Measurements from ENCODE around the gene CISD1.

The CISD1 gene

DNA sequence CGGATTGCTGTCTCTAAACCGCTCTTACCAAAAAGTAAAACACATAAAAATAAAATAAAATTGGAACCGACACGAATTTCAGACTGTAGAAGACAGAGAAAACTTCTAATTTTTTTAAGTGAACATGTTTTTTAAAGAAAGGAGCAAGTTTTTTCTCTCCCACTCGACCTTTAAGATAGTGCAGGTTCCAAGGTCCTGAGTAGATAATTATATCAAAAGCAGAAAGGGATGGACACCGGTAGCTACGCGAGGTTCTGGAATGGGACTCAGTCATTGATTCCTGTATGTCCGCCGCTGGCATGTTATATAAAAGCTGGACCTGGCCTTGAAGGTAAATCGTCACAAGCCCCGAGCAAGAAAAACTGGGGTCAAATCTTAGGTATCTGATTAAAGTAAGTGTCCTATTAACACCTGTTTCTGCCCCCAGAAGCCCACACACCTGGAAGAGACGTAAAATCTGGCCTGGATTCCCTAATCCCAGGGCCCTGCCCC lies 462 bp upstream of the CISD1 start:
- Histone ChIP-seq H2BK120ac (ENCODE audit: insufficient read depth, low read length, poor library complexity) (no peak overlapping the region), H3K4ac (ENCODE audit: low read depth, low read length) (no peak overlapping the region), H4K12ac (ENCODE audit: low read depth, low read length) (no peak overlapping the region), H3K9ac (ENCODE audit: low read length) (no peak overlapping the region), H3K23ac (ENCODE audit: low read length) (no peak overlapping the region), H3K4me1 (ENCODE audit: control insufficient read depth in 1 of 2, insufficient read depth in 2 of 2, low read length in 2 of 2) (no peaks in the 10 kb centered on the region), H3K27ac (ENCODE audit: low read depth, low read length) (no peak overlapping the region), H4K91ac (ENCODE audit: low read depth, low read length) (no peak overlapping the region), H3K79me1 (ENCODE audit: low read length) (peaks cover 13% of the 10 kb centered on the region), H3K18ac (ENCODE audit: low read length) (no peak overlapping the region), H3K79me2 (ENCODE audit: control insufficient read depth, insufficient read depth, low read length, poor library complexity) (peaks cover 9% of the 10 kb centered on the region), H3K27me3 (ENCODE audit: insufficient read depth, low read length) (no peaks in the 10 kb centered on the region), H4K8ac (ENCODE audit: low read depth, low read length) (no peak overlapping the region), H3K4me2 (ENCODE audit: low read length) (peak overlapping the region; percentile 99), H2AK5ac (ENCODE audit: low read length) (no peak overlapping the region), H2BK12ac (ENCODE audit: low read length) (no peak overlapping the region), H3K9me3 (ENCODE audit: insufficient read depth, low read depth, low read length) (no peaks in the 10 kb centered on the region), H2BK5ac (ENCODE audit: low read depth, low read length, poor library complexity) (no peak overlapping the region), H2AFZ (ENCODE audit: insufficient read depth, low read length, poor library complexity) (no peak overlapping the region), H3K14ac (ENCODE audit: low read length) (no peak overlapping the region), H3K4me3 (ENCODE audit: low read depth, low read length) (peak overlapping the region; percentile 63), H3K36me3 (ENCODE audit: control insufficient read depth in 1 of 2, insufficient read depth in 2 of 2, low read length in 2 of 2) (no peaks in the 10 kb centered on the region)
- no CpG with 5 or more reads among the region's 13 CpGs for WGBS (ENCODE audit: extremely low coverage, insufficient coverage, insufficient read length)
- DNase-seq: no peak

DNA sequence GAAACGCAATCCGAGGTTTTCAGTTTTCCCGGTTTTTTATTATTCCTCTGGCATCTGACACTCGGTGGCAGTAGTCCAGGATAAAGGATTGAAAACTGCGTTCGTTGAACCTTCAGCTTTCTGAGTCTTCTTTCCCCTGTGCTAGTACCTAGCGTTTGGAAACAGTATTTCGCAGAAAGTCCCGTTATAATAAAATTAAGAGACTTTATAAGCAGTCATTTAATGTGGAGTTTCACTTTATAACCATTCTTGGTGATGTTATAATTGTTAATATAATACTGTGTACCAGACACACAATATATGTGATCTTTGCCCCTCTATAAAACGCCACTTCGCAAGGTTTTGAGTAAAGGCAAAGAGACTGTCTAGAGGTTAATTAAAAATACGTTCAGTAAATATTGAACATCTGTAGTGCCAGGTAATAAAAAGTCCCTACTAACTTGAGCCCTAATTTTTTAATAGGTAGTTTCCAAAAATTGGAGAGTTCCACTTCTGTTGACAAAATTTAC lies 874 bp downstream of the CISD1 start:
- Histone ChIP-seq H3K14ac (ENCODE audit: low read length) (no peak overlapping the region), H2AFZ (ENCODE audit: insufficient read depth, low read length, poor library complexity) (no peak overlapping the region), H4K91ac (ENCODE audit: low read depth, low read length) (no peak overlapping the region), H3K4ac (ENCODE audit: low read depth, low read length) (no peak overlapping the region), H3K18ac (ENCODE audit: low read length) (no peak overlapping the region), H3K9me3 (ENCODE audit: insufficient read depth, low read depth, low read length) (no peaks in the 10 kb centered on the region), H3K4me3 (ENCODE audit: low read depth, low read length) (no peak overlapping the region), H4K12ac (ENCODE audit: low read depth, low read length) (no peak overlapping the region), H3K4me1 (ENCODE audit: control insufficient read depth in 1 of 2, insufficient read depth in 2 of 2, low read length in 2 of 2) (no peaks in the 10 kb centered on the region), H3K27ac (ENCODE audit: low read depth, low read length) (peak overlapping the region; percentile 85), H3K36me3 (ENCODE audit: control insufficient read depth in 1 of 2, insufficient read depth in 2 of 2, low read length in 2 of 2) (no peaks in the 10 kb centered on the region), H2BK12ac (ENCODE audit: low read length) (no peak overlapping the region), H3K23ac (ENCODE audit: low read length) (no peak overlapping the region), H2AK5ac (ENCODE audit: low read length) (no peak overlapping the region), H2BK5ac (ENCODE audit: low read depth, low read length, poor library complexity) (no peak overlapping the region), H3K79me2 (ENCODE audit: control insufficient read depth, insufficient read depth, low read length, poor library complexity) (peaks cover 9% of the 10 kb centered on the region), H4K8ac (ENCODE audit: low read depth, low read length) (no peak overlapping the region), H3K9ac (ENCODE audit: low read length) (peak overlapping the region; percentile 74), H2BK120ac (ENCODE audit: insufficient read depth, low read length, poor library complexity) (no peak overlapping the region), H3K27me3 (ENCODE audit: insufficient read depth, low read length) (no peaks in the 10 kb centered on the region), H3K4me2 (ENCODE audit: low read length) (peak overlapping the region; percentile 92), H3K79me1 (ENCODE audit: low read length) (peaks cover 13% of the 10 kb centered on the region)
- DNase-seq: no peak
- WGBS (ENCODE audit: extremely low coverage, insufficient coverage, insufficient read length): no CpG with 5 or more reads among the region's 12 CpGs

DNA sequence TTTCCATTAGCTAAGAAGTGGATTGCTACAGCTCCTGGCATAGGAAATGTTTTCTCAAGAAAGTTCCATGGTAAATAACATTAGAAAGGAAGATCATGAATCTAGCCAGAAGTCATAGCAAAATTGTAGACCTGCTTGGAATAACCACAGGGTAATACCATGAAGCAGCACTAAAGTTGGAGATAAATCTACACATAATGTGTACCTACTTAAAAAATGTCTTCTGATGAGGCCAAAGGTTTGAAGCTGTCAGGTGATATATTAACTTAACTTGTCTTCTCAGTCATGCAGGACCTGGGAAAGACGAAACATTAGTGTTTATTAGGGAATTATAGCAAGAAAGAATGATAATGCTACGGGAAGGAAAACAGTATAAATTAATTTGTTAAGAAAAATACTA lies 6.3 kb downstream of the CISD1 start:
- no peak overlapping the region for H2BK12ac ChIP-seq (ENCODE audit: low read length)
- H2AFZ ChIP-seq (ENCODE audit: insufficient read depth, low read length, poor library complexity): no peak overlapping the region
- H3K9me3 ChIP-seq (ENCODE audit: insufficient read depth, low read depth, low read length): no peaks in the 10 kb centered on the region
- no CpG with 5 or more reads among the region's 2 CpGs for WGBS (ENCODE audit: extremely low coverage, insufficient coverage, insufficient read length)
- no peaks in the 10 kb centered on the region for H3K4me1 ChIP-seq (ENCODE audit: control insufficient read depth in 1 of 2, insufficient read depth in 2 of 2, low read length in 2 of 2)
- no peak overlapping the region for H4K8ac ChIP-seq (ENCODE audit: low read depth, low read length)
- no peaks in the 10 kb centered on the region for H3K27me3 ChIP-seq (ENCODE audit: insufficient read depth, low read length)
- H3K14ac ChIP-seq (ENCODE audit: low read length): no peak overlapping the region
- no peak overlapping the region for H3K27ac ChIP-seq (ENCODE audit: low read depth, low read length)
- no peak overlapping the region for H2BK120ac ChIP-seq (ENCODE audit: insufficient read depth, low read length, poor library complexity)
- no peak overlapping the region for H2AK5ac ChIP-seq (ENCODE audit: low read length)
- H3K79me2 ChIP-seq (ENCODE audit: control insufficient read depth, insufficient read depth, low read length, poor library complexity): no peaks in the 10 kb centered on the region
- no peaks in the 10 kb centered on the region for H3K36me3 ChIP-seq (ENCODE audit: control insufficient read depth in 1 of 2, insufficient read depth in 2 of 2, low read length in 2 of 2)
- no peak overlapping the region for H3K23ac ChIP-seq (ENCODE audit: low read length)
- no peaks in the 10 kb centered on the region for H3K79me1 ChIP-seq (ENCODE audit: low read length)
- DNase-seq: no peak
- H3K18ac ChIP-seq (ENCODE audit: low read length): no peak overlapping the region
- H3K4me2 ChIP-seq (ENCODE audit: low read length): no peak overlapping the region
- H2BK5ac ChIP-seq (ENCODE audit: low read depth, low read length, poor library complexity): no peak overlapping the region
- no peak overlapping the region for H4K91ac ChIP-seq (ENCODE audit: low read depth, low read length)
- no peak overlapping the region for H3K9ac ChIP-seq (ENCODE audit: low read length)
- no peak overlapping the region for H3K4ac ChIP-seq (ENCODE audit: low read depth, low read length)
- no peak overlapping the region for H4K12ac ChIP-seq (ENCODE audit: low read depth, low read length)
- H3K4me3 ChIP-seq (ENCODE audit: low read depth, low read length): no peak overlapping the region

DNA sequence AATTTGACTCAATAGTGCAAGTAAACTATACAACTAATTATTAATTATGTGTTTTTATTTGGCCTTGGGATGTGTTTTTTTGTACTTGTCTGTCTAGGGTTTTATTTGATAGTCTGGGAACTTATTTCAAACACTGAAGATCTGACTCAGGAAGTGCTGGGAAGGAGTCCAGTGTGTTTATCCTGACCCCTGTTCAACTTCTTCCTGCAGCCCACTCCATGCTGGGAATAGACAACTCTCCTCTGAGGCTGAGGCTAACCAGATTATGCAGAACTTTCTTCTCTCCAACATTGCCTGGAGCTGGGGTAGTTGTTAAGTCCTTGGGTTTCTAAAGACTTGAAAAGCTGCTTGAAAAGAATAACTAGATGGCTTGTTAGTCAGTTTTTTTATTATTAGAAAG lies 6.9 kb downstream of the CISD1 start:
- Histone ChIP-seq H2BK120ac (ENCODE audit: insufficient read depth, low read length, poor library complexity) (no peak overlapping the region), H3K18ac (ENCODE audit: low read length) (no peak overlapping the region), H3K79me1 (ENCODE audit: low read length) (no peaks in the 10 kb centered on the region), H3K14ac (ENCODE audit: low read length) (no peak overlapping the region), H4K91ac (ENCODE audit: low read depth, low read length) (no peak overlapping the region), H2BK12ac (ENCODE audit: low read length) (no peak overlapping the region), H3K79me2 (ENCODE audit: control insufficient read depth, insufficient read depth, low read length, poor library complexity) (no peaks in the 10 kb centered on the region), H2AK5ac (ENCODE audit: low read length) (no peak overlapping the region), H4K12ac (ENCODE audit: low read depth, low read length) (no peak overlapping the region), H3K23ac (ENCODE audit: low read length) (no peak overlapping the region), H3K36me3 (ENCODE audit: control insufficient read depth in 1 of 2, insufficient read depth in 2 of 2, low read length in 2 of 2) (no peaks in the 10 kb centered on the region), H3K4me1 (ENCODE audit: control insufficient read depth in 1 of 2, insufficient read depth in 2 of 2, low read length in 2 of 2) (no peaks in the 10 kb centered on the region), H2BK5ac (ENCODE audit: low read depth, low read length, poor library complexity) (no peak overlapping the region), H3K27ac (ENCODE audit: low read depth, low read length) (no peak overlapping the region), H3K9me3 (ENCODE audit: insufficient read depth, low read depth, low read length) (no peaks in the 10 kb centered on the region), H4K8ac (ENCODE audit: low read depth, low read length) (no peak overlapping the region), H3K9ac (ENCODE audit: low read length) (no peak overlapping the region), H3K27me3 (ENCODE audit: insufficient read depth, low read length) (no peaks in the 10 kb centered on the region), H2AFZ (ENCODE audit: insufficient read depth, low read length, poor library complexity) (no peak overlapping the region), H3K4me3 (ENCODE audit: low read depth, low read length) (no peak overlapping the region), H3K4ac (ENCODE audit: low read depth, low read length) (no peak overlapping the region), H3K4me2 (ENCODE audit: low read length) (no peak overlapping the region)
- no peak for DNase-seq

Measured in trophoblast cell (in vitro differentiated cells and primary cell).